ENCODE results near the gene KBTBD12. TPM values are rescaled to one million over a fixed set of nuclear protein-coding genes. Genes with fewer than 3 reads are reported as not detected.
"Not testable (repeated sequence)": the region's sequence is repeated elsewhere in the genome, so short reads cannot be mapped to it uniquely, and the experiment has no call there.

Gene KBTBD12
- total RNA-seq, 1 donor from 2014 or later: not detected

DNA sequence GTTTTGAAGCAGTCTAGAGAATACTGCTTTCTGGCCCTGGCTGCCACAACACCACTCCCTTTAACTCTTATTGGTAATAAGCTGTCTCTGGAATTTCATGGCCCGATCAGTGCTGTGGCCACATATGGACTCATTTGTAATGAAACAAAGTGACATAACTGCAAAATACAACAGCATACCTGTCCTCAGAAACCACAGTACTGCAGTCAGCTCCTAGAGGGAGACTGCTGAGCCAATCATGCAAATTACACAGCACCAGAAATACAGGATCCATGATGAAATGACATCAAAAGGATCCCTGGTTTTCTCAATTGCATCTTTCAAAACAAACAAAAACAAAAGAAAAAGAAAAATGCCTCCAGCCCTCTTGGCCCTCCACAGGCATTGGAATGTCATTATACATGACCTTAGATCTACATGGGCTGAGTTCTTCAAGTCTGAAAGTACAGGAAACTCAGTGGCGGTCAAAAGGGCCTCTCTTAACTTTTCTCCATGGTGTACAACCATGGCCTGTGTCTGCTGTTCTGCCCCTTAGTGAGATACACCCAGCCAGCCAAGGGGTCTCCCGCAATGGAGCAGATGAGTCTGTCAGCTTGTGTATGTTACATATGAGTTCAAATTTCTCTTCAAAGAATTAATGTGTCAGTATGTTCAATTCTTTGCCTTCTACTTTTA lies 24.9 kb upstream of the KBTBD12 start:
- H3K4me3 Mint-ChIP-seq (ENCODE audit: unreplicated experiment): no peak overlapping the region
- H3K36me3 Mint-ChIP-seq (ENCODE audit: unreplicated experiment): peaks cover 20% of the 10 kb centered on the region
- H3K27ac Mint-ChIP-seq (ENCODE audit: unreplicated experiment): no peak overlapping the region
- H3K9me3 Mint-ChIP-seq (ENCODE audit: unreplicated experiment): peaks cover 15% of the 10 kb centered on the region
- DNase-seq: no peak
- peaks cover 30% of the 10 kb centered on the region for H3K4me1 Mint-ChIP-seq (ENCODE audit: low read depth, unreplicated experiment)
- H3K27me3 Mint-ChIP-seq (ENCODE audit: unreplicated experiment): peaks cover 13% of the 10 kb centered on the region
- TF ChIP-seq CTCF (IDR thresholded peaks at IDR 0.05; ENCODE audit: partially characterized antibody, unreplicated experiment): no peak

GRCh38 chr3:127890651-127891290 lies 24.3 kb upstream of the KBTBD12 start:
- Mint-ChIP-seq H3K4me1 (ENCODE audit: low read depth, unreplicated experiment) (peaks cover 29% of the 10 kb centered on the region), H3K9me3 (ENCODE audit: unreplicated experiment) (peaks cover 15% of the 10 kb centered on the region), H3K27me3 (ENCODE audit: unreplicated experiment) (peaks cover 13% of the 10 kb centered on the region), H3K36me3 (ENCODE audit: unreplicated experiment) (peaks cover 20% of the 10 kb centered on the region)
- DNase-seq; H3K27ac Mint-ChIP-seq (ENCODE audit: unreplicated experiment); H3K4me3 Mint-ChIP-seq (ENCODE audit: unreplicated experiment): not testable (repeated sequence)

DNA sequence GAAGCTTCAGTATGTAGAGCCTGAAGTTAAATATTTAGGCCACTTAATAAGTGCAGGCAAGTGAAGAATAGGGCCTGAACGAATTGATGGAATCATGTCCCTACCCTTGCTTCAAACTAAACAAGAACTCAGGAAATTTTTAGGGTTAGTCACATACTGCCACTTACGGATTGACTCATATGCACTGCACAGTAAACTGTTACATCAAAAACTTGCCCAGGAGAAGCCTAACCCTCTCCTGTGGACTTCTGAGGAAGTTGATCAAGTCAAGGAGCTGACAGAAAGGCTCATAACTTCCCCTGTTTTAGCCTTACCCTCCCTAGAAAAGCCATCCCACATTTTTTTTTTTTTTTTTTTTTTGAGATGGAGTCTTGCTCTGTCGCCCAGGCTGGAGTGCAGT lies 20.6 kb upstream of the KBTBD12 start:
- no peak for DNase-seq
- H3K27me3 Mint-ChIP-seq (ENCODE audit: unreplicated experiment): peaks cover 9% of the 10 kb centered on the region
- TF ChIP-seq CTCF (IDR thresholded peaks at IDR 0.05; ENCODE audit: partially characterized antibody, unreplicated experiment): no peak
- no peak overlapping the region for H3K4me3 Mint-ChIP-seq (ENCODE audit: unreplicated experiment)
- H3K27ac Mint-ChIP-seq (ENCODE audit: unreplicated experiment): no peak overlapping the region
- H3K9me3 Mint-ChIP-seq (ENCODE audit: unreplicated experiment): peaks cover 10% of the 10 kb centered on the region
- H3K4me1 Mint-ChIP-seq (ENCODE audit: low read depth, unreplicated experiment): no peaks in the 10 kb centered on the region
- peaks cover 20% of the 10 kb centered on the region for H3K36me3 Mint-ChIP-seq (ENCODE audit: unreplicated experiment)

DNA sequence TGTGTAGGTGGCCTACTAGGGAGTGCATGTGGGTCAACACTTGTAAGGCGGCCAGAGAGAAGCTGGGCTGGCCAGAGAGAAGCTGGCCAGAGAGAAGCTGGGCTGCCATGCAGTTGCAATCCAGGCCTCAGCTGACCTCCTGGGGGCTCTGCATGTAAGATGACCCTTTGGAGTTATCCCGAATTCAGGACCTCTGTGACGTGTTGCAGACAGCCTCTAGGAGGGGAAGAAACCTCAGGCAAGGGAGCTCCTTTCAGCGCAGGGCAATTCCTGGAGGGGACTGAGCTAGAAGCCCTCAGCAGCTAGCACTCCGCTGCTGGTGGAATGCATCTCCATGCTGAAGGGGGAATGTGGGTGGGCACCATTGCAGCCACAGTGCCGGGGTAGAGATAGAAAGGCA lies 15.8 kb upstream of the KBTBD12 start:
- H3K4me3 Mint-ChIP-seq (ENCODE audit: unreplicated experiment): no peak overlapping the region
- H3K4me1 Mint-ChIP-seq (ENCODE audit: low read depth, unreplicated experiment): no peaks in the 10 kb centered on the region
- TF ChIP-seq CTCF (IDR thresholded peaks at IDR 0.05; ENCODE audit: partially characterized antibody, unreplicated experiment): no peak
- H3K27me3 Mint-ChIP-seq (ENCODE audit: unreplicated experiment): no peaks in the 10 kb centered on the region
- no peak for DNase-seq
- no peak overlapping the region for H3K27ac Mint-ChIP-seq (ENCODE audit: unreplicated experiment)
- no peaks in the 10 kb centered on the region for H3K9me3 Mint-ChIP-seq (ENCODE audit: unreplicated experiment)
- peaks cover 5% of the 10 kb centered on the region for H3K36me3 Mint-ChIP-seq (ENCODE audit: unreplicated experiment)

- H3K4me1 Mint-ChIP-seq (ENCODE audit: low read depth, unreplicated experiment): no peaks in the 10 kb centered on the region
- no peaks in the 10 kb centered on the region for H3K9me3 Mint-ChIP-seq (ENCODE audit: unreplicated experiment)
- no peak overlapping the region for H3K27ac Mint-ChIP-seq (ENCODE audit: unreplicated experiment)
These were observed 15.3 kb upstream of the KBTBD12 start for GRCh38 chr3:127899766-127900165.

More at GRCh38 chr3:127899766-127900165, 15.3 kb upstream of the KBTBD12 start:
- Mint-ChIP-seq H3K27me3 (ENCODE audit: unreplicated experiment) (no peaks in the 10 kb centered on the region), H3K36me3 (ENCODE audit: unreplicated experiment) (peaks cover 7% of the 10 kb centered on the region), H3K4me3 (ENCODE audit: unreplicated experiment) (no peak overlapping the region)
- no peak for DNase-seq
- TF ChIP-seq CTCF (IDR thresholded peaks at IDR 0.05; ENCODE audit: partially characterized antibody, unreplicated experiment): no peak

Data from glutamatergic neuron (in vitro differentiated cells).